SK-N-SH treated with all-trans-retinoic acid at 6 μM for 48 hours (cell line): ENCODE data around the gene SLC49A4.

Experiments
- ATAC-seq: fragments of 200-7000 bp; cut with Tn5 transposase; 3 replicates; pipeline ENCODE4 v1.9.1; 2020; ENCODE audit warnings: mild to moderate bottlenecking, moderate library complexity
- ARNTL ChIP-seq: fragments of 450-650 bp; formaldehyde crosslinking; IDR thresholded peaks from 2 replicates; pipeline ENCODE4 v1.5.0; 2020; ENCODE audit warnings: low read depth, mild to moderate bottlenecking, moderate library complexity, borderline replicate concordance
- BACH2 ChIP-seq: fragments of 250-450 bp; sonication (Bioruptor Pico); IDR thresholded peaks from 2 replicates; pipeline ENCODE4 v1.9.0; 2021; ENCODE audit warnings: mild to moderate bottlenecking, borderline replicate concordance
- CREB5 ChIP-seq: fragments of 250-450 bp; sonication (Bioruptor Pico); IDR thresholded peaks from 2 replicates; pipeline ENCODE4 v1.5.1; 2020; ENCODE audit warnings: low read depth, mild to moderate bottlenecking, moderate library complexity
- CSDC2 ChIP-seq: fragments of 250-450 bp; sonication (Bioruptor Pico); IDR thresholded peaks from 2 replicates; pipeline ENCODE4 v1.5.0; 2020; ENCODE audit warnings: mild to moderate bottlenecking, moderate library complexity
- ESRRG ChIP-seq: fragments of 250-450 bp; sonication (Bioruptor Pico); IDR thresholded peaks from 2 replicates; pipeline ENCODE4 v1.6.1; 2021; ENCODE audit warnings: mild to moderate bottlenecking
- GLIS3 ChIP-seq: fragments of 250-450 bp; sonication (Bioruptor Pico); IDR thresholded peaks from 2 replicates; pipeline ENCODE4 v1.5.0; 2020; ENCODE audit warnings: mild to moderate bottlenecking, moderate library complexity
- ISL1 ChIP-seq: fragments of 250-450 bp; sonication (Bioruptor Pico); IDR thresholded peaks from 2 replicates; pipeline ENCODE4 v2.1.2; 2022; ENCODE audit warnings: mild to moderate bottlenecking, moderate library complexity
- OSR1 ChIP-seq: fragments of 250-450 bp; sonication (Bioruptor Pico); IDR thresholded peaks from 2 replicates; pipeline ENCODE4 v1.8.0; 2022; ENCODE audit warnings: moderate library complexity, mild to moderate bottlenecking, inconsistent platforms
- POU6F1 ChIP-seq: fragments of 250-450 bp; sonication (Bioruptor Pico); IDR thresholded peaks from 2 replicates; pipeline ENCODE4 v1.8.0; 2021; ENCODE audit warnings: low read depth, mild to moderate bottlenecking, moderate library complexity, borderline replicate concordance
- RARB ChIP-seq: fragments of 250-450 bp; sonication (Bioruptor Pico); IDR thresholded peaks from 2 replicates; pipeline ENCODE4 v1.8.0; 2021; ENCODE audit warnings: mild to moderate bottlenecking, moderate library complexity
- SNAI2 ChIP-seq: fragments of 250-450 bp; sonication (Bioruptor Pico); IDR thresholded peaks from 2 replicates; pipeline ENCODE4 v1.5.0; 2020; ENCODE audit warnings: mild to moderate bottlenecking, moderate library complexity
- TCF4 ChIP-seq: fragments of 250-450 bp; sonication (Bioruptor Pico); IDR thresholded peaks from 2 replicates; pipeline ENCODE4 v1.8.0; 2021; ENCODE audit warnings: mild to moderate bottlenecking, moderate library complexity, borderline replicate concordance
- TOX ChIP-seq: fragments of 250-450 bp; sonication (Bioruptor Pico); IDR thresholded peaks from 2 replicates; pipeline ENCODE4 v1.8.0; 2021; ENCODE audit warnings: mild to moderate bottlenecking, moderate library complexity, borderline replicate concordance
- ZC3H10 ChIP-seq: fragments of 250-450 bp; sonication (Bioruptor Pico); IDR thresholded peaks from 2 replicates; pipeline ENCODE4 v1.5.1; 2021; ENCODE audit warnings: mild to moderate bottlenecking, moderate library complexity
- ZFP3 ChIP-seq: fragments of 250-450 bp; sonication (Bioruptor Pico); IDR thresholded peaks from 2 replicates; pipeline ENCODE4 v1.5.0; 2020; ENCODE audit warnings: mild to moderate bottlenecking, moderate library complexity
- ZFP30 ChIP-seq: fragments of 450-650 bp; formaldehyde crosslinking; IDR thresholded peaks from 2 replicates; pipeline ENCODE4 v1.5.0; 2022; ENCODE audit warnings: mild to moderate bottlenecking, moderate library complexity
- ZNF565 ChIP-seq: fragments of 450-650 bp; formaldehyde crosslinking; conservative IDR thresholded peaks from 2 replicates; pipeline ENCODE4 v1.5.0; 2020; ENCODE audit warnings: low read depth, mild to moderate bottlenecking, moderate library complexity
- ZNF70 ChIP-seq: fragments of 450-650 bp; formaldehyde crosslinking; IDR thresholded peaks from 2 replicates; pipeline ENCODE4 v1.5.0; 2020; ENCODE audit warnings: mild to moderate bottlenecking, moderate library complexity
- ZNF8 ChIP-seq: fragments of 450-650 bp; formaldehyde crosslinking; IDR thresholded peaks from 2 replicates; pipeline ENCODE4 v1.5.0; 2020; ENCODE audit warnings: mild to moderate bottlenecking, moderate library complexity
- TF ChIP-seq, protein P1 (sequence below): fragments of 250-450 bp; sonication (Bioruptor Pico); IDR thresholded peaks from 2 replicates; pipeline ENCODE4 v1.5.1; 2021; ENCODE audit warnings: mild to moderate bottlenecking, moderate library complexity
- TF ChIP-seq, protein P2 (sequence below): fragments of 250-450 bp; sonication (Bioruptor Pico); IDR thresholded peaks from 2 replicates; pipeline ENCODE4 v1.8.0; 2020; ENCODE audit warnings: mild to moderate bottlenecking, moderate library complexity, borderline replicate concordance
- TF ChIP-seq, protein P3 (sequence below): fragments of 250-450 bp; sonication (Bioruptor Pico); IDR thresholded peaks from 2 replicates; pipeline ENCODE4 v1.5.0; 2020; ENCODE audit warnings: mild to moderate bottlenecking, moderate library complexity

The SLC49A4 gene

GRCh38 chr3:122919291-122919610 lies 124.4 kb downstream of the SLC49A4 start:
- peak; percentile 17; the same call in 2 of the 3 replicates for ATAC-seq
- TF ChIP-seq ZNF8 (CRISPR knock-in tag) (no peak), ISL1 (CRISPR knock-in tag) (no peak), RARB (CRISPR knock-in tag) (no peak), ZFP30 (CRISPR knock-in tag) (no peak), GLIS3 (no peak), ZC3H10 (no peak), ZNF70 (CRISPR knock-in tag) (no peak), POU6F1 (CRISPR knock-in tag) (no peak), ARNTL (no peak), TOX (CRISPR knock-in tag) (no peak), CSDC2 (no peak), SNAI2 (CRISPR knock-in tag) (no peak)
- TF ChIP-seq, protein P1, sequence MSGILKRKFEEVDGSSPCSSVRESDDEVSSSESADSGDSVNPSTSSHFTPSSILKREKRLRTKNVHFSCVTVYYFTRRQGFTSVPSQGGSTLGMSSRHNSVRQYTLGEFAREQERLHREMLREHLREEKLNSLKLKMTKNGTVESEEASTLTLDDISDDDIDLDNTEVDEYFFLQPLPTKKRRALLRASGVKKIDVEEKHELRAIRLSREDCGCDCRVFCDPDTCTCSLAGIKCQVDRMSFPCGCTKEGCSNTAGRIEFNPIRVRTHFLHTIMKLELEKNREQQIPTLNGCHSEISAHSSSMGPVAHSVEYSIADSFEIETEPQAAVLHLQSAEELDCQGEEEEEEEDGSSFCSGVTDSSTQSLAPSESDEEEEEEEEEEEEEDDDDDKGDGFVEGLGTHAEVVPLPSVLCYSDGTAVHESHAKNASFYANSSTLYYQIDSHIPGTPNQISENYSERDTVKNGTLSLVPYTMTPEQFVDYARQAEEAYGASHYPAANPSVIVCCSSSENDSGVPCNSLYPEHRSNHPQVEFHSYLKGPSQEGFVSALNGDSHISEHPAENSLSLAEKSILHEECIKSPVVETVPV = no peak
- TF ChIP-seq, protein P2, sequence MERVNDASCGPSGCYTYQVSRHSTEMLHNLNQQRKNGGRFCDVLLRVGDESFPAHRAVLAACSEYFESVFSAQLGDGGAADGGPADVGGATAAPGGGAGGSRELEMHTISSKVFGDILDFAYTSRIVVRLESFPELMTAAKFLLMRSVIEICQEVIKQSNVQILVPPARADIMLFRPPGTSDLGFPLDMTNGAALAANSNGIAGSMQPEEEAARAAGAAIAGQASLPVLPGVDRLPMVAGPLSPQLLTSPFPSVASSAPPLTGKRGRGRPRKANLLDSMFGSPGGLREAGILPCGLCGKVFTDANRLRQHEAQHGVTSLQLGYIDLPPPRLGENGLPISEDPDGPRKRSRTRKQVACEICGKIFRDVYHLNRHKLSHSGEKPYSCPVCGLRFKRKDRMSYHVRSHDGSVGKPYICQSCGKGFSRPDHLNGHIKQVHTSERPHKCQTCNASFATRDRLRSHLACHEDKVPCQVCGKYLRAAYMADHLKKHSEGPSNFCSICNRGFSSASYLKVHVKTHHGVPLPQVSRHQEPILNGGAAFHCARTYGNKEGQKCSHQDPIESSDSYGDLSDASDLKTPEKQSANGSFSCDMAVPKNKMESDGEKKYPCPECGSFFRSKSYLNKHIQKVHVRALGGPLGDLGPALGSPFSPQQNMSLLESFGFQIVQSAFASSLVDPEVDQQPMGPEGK (CRISPR knock-in tag) = no peak
- TF ChIP-seq, protein P3, sequence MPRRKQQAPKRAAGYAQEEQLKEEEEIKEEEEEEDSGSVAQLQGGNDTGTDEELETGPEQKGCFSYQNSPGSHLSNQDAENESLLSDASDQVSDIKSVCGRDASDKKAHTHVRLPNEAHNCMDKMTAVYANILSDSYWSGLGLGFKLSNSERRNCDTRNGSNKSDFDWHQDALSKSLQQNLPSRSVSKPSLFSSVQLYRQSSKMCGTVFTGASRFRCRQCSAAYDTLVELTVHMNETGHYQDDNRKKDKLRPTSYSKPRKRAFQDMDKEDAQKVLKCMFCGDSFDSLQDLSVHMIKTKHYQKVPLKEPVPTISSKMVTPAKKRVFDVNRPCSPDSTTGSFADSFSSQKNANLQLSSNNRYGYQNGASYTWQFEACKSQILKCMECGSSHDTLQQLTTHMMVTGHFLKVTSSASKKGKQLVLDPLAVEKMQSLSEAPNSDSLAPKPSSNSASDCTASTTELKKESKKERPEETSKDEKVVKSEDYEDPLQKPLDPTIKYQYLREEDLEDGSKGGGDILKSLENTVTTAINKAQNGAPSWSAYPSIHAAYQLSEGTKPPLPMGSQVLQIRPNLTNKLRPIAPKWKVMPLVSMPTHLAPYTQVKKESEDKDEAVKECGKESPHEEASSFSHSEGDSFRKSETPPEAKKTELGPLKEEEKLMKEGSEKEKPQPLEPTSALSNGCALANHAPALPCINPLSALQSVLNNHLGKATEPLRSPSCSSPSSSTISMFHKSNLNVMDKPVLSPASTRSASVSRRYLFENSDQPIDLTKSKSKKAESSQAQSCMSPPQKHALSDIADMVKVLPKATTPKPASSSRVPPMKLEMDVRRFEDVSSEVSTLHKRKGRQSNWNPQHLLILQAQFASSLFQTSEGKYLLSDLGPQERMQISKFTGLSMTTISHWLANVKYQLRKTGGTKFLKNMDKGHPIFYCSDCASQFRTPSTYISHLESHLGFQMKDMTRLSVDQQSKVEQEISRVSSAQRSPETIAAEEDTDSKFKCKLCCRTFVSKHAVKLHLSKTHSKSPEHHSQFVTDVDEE (CRISPR knock-in tag) = no peak

GRCh38 chr3:122920986-122921385 lies 126.1 kb downstream of the SLC49A4 start:
- no peak for ATAC-seq
- TF ChIP-seq ISL1 (CRISPR knock-in tag) (no peak), ZNF565 (CRISPR knock-in tag) (no peak), OSR1 (CRISPR knock-in tag) (no peak), RARB (CRISPR knock-in tag) (no peak), ESRRG (CRISPR knock-in tag) (no peak), ZC3H10 (no peak), CSDC2 (no peak), BACH2 (no peak), SNAI2 (CRISPR knock-in tag) (no peak), TOX (CRISPR knock-in tag) (no peak), POU6F1 (CRISPR knock-in tag) (no peak), ZNF70 (CRISPR knock-in tag) (no peak), CREB5 (CRISPR knock-in tag) (no peak), ZNF8 (CRISPR knock-in tag) (no peak), ZFP3 (CRISPR knock-in tag) (no peak), TCF4 (CRISPR knock-in tag) (no peak)
- TF ChIP-seq, protein P1 = no peak
- TF ChIP-seq, protein P3 (CRISPR knock-in tag) = no peak
- TF ChIP-seq, all 23 proteins: peak for 0
